Motor neuron (in vitro differentiated cells): ENCODE results near the gene SERPINA12. TPM values are rescaled to one million over a fixed set of nuclear protein-coding genes. Genes with fewer than 3 reads are reported as not detected.

Experiments
- ATAC-seq, 8 experiments: fragments of 200-7000 bp; cut with Tn5 transposase; replicated peaks in 6 of 8; 2 replicates each; pipeline ENCODE4 v1.8.0; 2021; ENCODE audit warnings: mild to moderate bottlenecking in 8 of 8, moderate library complexity in 8 of 8
- H3K27ac ChIP-seq, 2 donors: fragments of 250-450 bp; sonication (Bioruptor Pico); 2 replicates each; pipeline ENCODE4 v1.9.0; 2021; ENCODE audit warnings: antibody characterized with exemption in 2 of 2, mild to moderate bottlenecking in 2 of 2, moderate library complexity in 1 of 2
- H3K4me1 ChIP-seq, 2 donors: fragments of 250-450 bp; sonication (Bioruptor Pico); replicated peaks in 1 of 2; 2 replicates each; pipeline ENCODE4 v1.6.1; 2021; ENCODE audit warnings: antibody characterized with exemption in 2 of 2, mild to moderate bottlenecking in 2 of 2, moderate library complexity in 1 of 2
- H3K4me3 ChIP-seq, 5 donors: fragments of 250-450 bp; sonication (Bioruptor Pico); 2 replicates each; pipeline ENCODE4 v1.9.0; 2021; ENCODE audit warnings: antibody characterized with exemption in 5 of 5, mild to moderate bottlenecking in 5 of 5, moderate library complexity in 4 of 5
- WGBS, 10 experiments: fragments of 450-650 bp; shearing (Covaris generic); methylation state at CpG; one replicate each; pipeline ENCODE4 v1.0.0; 2022; 5-methylcytosine and 5-hydroxymethylcytosine counted together
- in situ Hi-C, 9 experiments: fragments of 400-800 bp; cut with MboI; loops; one replicate each; pipeline ENCODE4 v1.15.0; 2021; ENCODE audit warnings: low sequenced_read_pairs in 9 of 9, low pct_unique_long_range_greater_than_20kb in 2 of 9; ENCODE audit not compliant: unreplicated experiment in 9 of 9
- total RNA-seq, 8 experiments: library from RNA; unstranded; fragments of 300-600 nt; gene quantifications; 2 replicates each; pipeline versions ENCODE4 v1.2.3 to v1.2.4, GENCODE V29; 2022

Gene SERPINA12
- total RNA-seq, 8 experiments from 2014 or later = 0.13 to 0.19 TPM; not detected in 6

- 48 to 100% (median 82%) methylated on average over 1 to 9 of the region's 15 CpGs; no CpG with 5 or more reads in 1 of the 10 experiments for WGBS, 10 experiments
- in situ Hi-C loops = no loop called here
- Histone ChIP-seq H3K27ac (no peak overlapping the region), H3K4me1 (peaks cover 3 to 9% of the 10 kb centered on the region in 2 donors), H3K4me3 (no peak overlapping the region)
- peak in 2 of 8 experiments; percentile 22 to 63 for ATAC-seq
These were observed 34.3 kb upstream of the SERPINA12 start for GRCh38 chr14:94543449-94544124.

GRCh38 chr14:94542811-94543440 is 33.7 kb upstream of the SERPINA12 start:
- H3K4me1 ChIP-seq = peaks cover 3 to 9% of the 10 kb centered on the region in 2 donors
- no peak overlapping the region for H3K4me3 ChIP-seq
- WGBS, 10 experiments = 33 to 83% (median 80%) methylated on average over 1 to 3 of the region's 9 CpGs; no CpG with 5 or more reads in 5 of the 10 experiments
- in situ Hi-C loops = no loop called here
- H3K27ac ChIP-seq = no peak overlapping the region
- ATAC-seq = no peak

- Histone ChIP-seq H3K27ac (no peak overlapping the region), H3K4me1 (peaks cover 3 to 9% of the 10 kb centered on the region in 2 donors), H3K4me3 (no peak overlapping the region)
- in situ Hi-C loops = no loop called here
- 0 to 100% (median 67%) methylated on average over 1 to 6 of the region's 12 CpGs; no CpG with 5 or more reads in 2 of the 10 experiments for WGBS, 10 experiments
- peak in 3 of 8 experiments; percentile 34 to 93 (median 86) for ATAC-seq
These were observed 33.0 kb upstream of the SERPINA12 start for GRCh38 chr14:94542111-94542810.

DNA sequence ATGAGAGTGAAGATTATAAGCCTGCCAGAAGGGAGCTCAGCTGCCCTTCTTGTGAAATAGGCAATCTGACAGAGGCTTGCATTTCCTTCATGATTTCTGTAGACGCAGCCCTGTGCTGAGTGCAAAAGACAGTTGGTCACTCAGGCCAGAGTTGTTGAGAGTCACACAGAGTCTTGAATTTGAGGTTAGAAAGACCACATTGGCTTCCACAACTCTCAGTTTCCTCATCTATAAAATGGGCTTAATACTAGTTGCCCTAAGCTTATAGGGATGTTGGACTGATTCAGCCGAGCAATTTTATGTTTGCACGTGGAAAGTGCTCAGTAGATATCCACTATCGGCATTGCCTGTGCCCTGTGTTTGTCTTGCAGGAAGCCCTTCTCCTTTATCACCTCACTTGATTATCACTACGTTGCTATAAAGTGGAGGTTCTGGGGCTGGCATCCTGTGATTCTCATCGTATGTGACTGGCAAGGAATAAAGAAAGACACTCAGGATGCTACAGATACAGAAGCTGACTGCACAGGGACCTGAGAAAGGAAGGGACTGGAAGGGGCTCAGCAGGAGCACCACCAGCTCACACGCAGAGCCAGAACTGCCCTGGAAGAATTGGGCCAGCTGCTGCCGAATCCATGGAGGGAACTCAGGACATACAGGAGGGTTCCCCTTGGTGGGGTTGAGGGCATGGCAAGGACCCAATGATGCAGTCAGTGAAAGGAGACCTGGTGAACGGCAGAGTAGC is 32.1 kb upstream of the SERPINA12 start:
- in situ Hi-C loops = no loop called here
- no peak overlapping the region for H3K27ac ChIP-seq
- no peak overlapping the region for H3K4me3 ChIP-seq
- WGBS, 10 experiments = 61 to 100% (median 77%) methylated on average over 1 to 7 of the region's 9 CpGs; no CpG with 5 or more reads in 2 of the 10 experiments
- peaks cover 3 to 9% of the 10 kb centered on the region in 2 donors for H3K4me1 ChIP-seq
- ATAC-seq = no peak

GRCh38 chr14:94540031-94540794 is 30.9 kb upstream of the SERPINA12 start:
- H3K4me1 ChIP-seq = peaks cover 0 to 4% of the 10 kb centered on the region in 2 donors
- in situ Hi-C loops = no loop called here
- H3K4me3 ChIP-seq = no peak overlapping the region
- no peak for ATAC-seq
- WGBS, 10 experiments = 0 to 89% (median 49%) methylated on average over 1 to 7 of the region's 13 CpGs; no CpG with 5 or more reads in 2 of the 10 experiments
- H3K27ac ChIP-seq = no peak overlapping the region

- Histone ChIP-seq H3K27ac (no peak overlapping the region), H3K4me1 (peaks cover 0 to 3% of the 10 kb centered on the region in 2 donors), H3K4me3 (no peak overlapping the region)
- in situ Hi-C loops = no loop called here
- WGBS, 10 experiments = 17 to 100% (median 90%) methylated on average over 1 to 2 of the region's 7 CpGs; no CpG with 5 or more reads in 4 of the 10 experiments
- ATAC-seq = no peak
These were observed 29.9 kb upstream of the SERPINA12 start for GRCh38 chr14:94539181-94539580.

- no peak for ATAC-seq
- WGBS, 10 experiments = 42 to 88% (median 66%) methylated on average over 1 to 6 of the region's 6 CpGs; no CpG with 5 or more reads in 3 of the 10 experiments
- in situ Hi-C loops = no loop called here
- no peak overlapping the region for H3K4me3 ChIP-seq
- H3K4me1 ChIP-seq = no peaks in the 10 kb centered on the region
- no peak overlapping the region for H3K27ac ChIP-seq
These were observed 28.9 kb upstream of the SERPINA12 start for GRCh38 chr14:94538070-94538740.

- no peaks in the 10 kb centered on the region for H3K4me1 ChIP-seq
- ATAC-seq = peak in 1 of 8 experiments; percentile 59
- H3K4me3 ChIP-seq = no peak overlapping the region
- 50 to 83% (median 63%) methylated on average over 1 to 2 of the region's 2 CpGs; no CpG with 5 or more reads in 5 of the 10 experiments for WGBS, 10 experiments
- in situ Hi-C loops = no loop called here
- H3K27ac ChIP-seq = no peak overlapping the region
These were observed 27.6 kb upstream of the SERPINA12 start for GRCh38 chr14:94536836-94537235.

- in situ Hi-C loops = no loop called here
- Histone ChIP-seq H3K4me1 (no peaks in the 10 kb centered on the region), H3K4me3 (no peak overlapping the region), H3K27ac (no peak overlapping the region)
- ATAC-seq = peak in 3 of 8 experiments; percentile 53 to 76 (median 57)
- 14 to 100% (median 80%) methylated on average over 1 to 3 of the region's 3 CpGs; no CpG with 5 or more reads in 3 of the 10 experiments for WGBS, 10 experiments
These were observed 26.2 kb upstream of the SERPINA12 start for GRCh38 chr14:94535506-94535905.

GRCh38 chr14:94532447-94532846 is 23.2 kb upstream of the SERPINA12 start:
- in situ Hi-C loops = no loop called here
- Histone ChIP-seq H3K4me1 (no peaks in the 10 kb centered on the region), H3K27ac (no peak overlapping the region), H3K4me3 (no peak overlapping the region)
- no peak for ATAC-seq
- WGBS, 10 experiments = 0 to 100% (median 72%) methylated on average over 1 to 2 of the region's 2 CpGs; no CpG with 5 or more reads in 1 of the 10 experiments

DNA sequence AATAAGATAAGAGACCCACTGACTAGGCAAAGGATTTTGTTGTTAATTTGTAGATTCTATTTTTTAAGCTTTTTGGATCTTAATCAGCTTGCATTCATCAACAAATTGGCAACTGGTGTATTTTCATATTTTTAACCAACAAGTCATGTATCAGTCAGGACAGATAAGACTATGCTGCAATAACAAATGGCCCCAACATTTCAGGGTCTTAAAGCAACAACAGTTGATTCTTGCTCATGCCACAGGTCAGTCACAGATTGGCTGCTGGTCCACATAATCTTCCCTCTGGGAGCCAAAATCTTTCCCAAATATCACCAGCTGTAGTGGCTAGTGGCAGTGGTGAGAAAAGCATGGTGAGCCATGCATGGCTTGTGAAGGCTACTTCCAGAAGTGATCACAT is 21.9 kb upstream of the SERPINA12 start:
- no peaks in the 10 kb centered on the region for H3K4me1 ChIP-seq
- no peak overlapping the region for H3K27ac ChIP-seq
- in situ Hi-C loops = no loop called here
- H3K4me3 ChIP-seq = no peak overlapping the region
- ATAC-seq = no peak

- Histone ChIP-seq H3K4me1 (no peaks in the 10 kb centered on the region), H3K27ac (no peak overlapping the region), H3K4me3 (no peak overlapping the region)
- no peak for ATAC-seq
- in situ Hi-C loops = no loop called here
- WGBS, 10 experiments = 0 to 86% (median 55%) methylated on average over 1 to 2 of the region's 3 CpGs; no CpG with 5 or more reads in 4 of the 10 experiments
These were observed 14.8 kb upstream of the SERPINA12 start for GRCh38 chr14:94524093-94524492.
